ENCODE measurements around the gene C4orf46. TPM values are rescaled to one million over a fixed set of nuclear protein-coding genes. Genes with fewer than 3 reads are reported as not detected.

Gene C4orf46
- total and polyA plus RNA-seq, 10 of the 15 experiments (the other 5 are each of a cell fraction or from before 2014, with no cell fraction given), result 9.3 to 40.2 (median 20.5) TPM

DNA sequence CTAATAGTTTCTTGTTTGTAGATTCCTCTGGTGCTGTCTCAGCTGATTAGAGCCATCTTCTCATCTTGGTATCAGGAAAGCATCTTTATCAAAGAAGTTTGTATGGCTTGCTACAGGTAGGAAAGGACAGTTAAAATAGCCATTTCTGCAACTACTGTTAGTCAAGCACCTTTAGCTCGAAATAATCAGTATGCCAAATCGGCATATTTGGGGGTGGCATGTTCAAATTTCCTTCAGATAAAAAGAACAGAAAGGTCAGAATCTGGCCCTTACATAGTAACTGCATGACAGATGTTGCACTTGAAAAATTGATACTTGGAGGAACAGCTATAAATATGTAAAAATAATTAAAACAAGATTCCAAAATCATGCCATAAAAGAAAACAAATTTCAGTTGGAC lies 4.8 kb downstream of the C4orf46 start (continued):
- no peak for TF ChIP-seq PRDM15 (CRISPR knock-in tag; IDR thresholded peaks at IDR 0.05)

GRCh38 chr4:158664806-158665205 lies 6.9 kb downstream of the C4orf46 start:
- no peak overlapping the region for H3K4me2 ChIP-seq (ENCODE audit: control insufficient read depth, insufficient read depth)
- H3K36me3 ChIP-seq (ENCODE audit: control insufficient read depth in 2 of 2, insufficient read depth in 2 of 2, low read length in 1 of 2), result peaks cover 0 to 6% of the 10 kb centered on the region in 2 experiments; a peak in 1 of 4 replicates
- DNase-seq (ENCODE audit: low read depth, low spot score) (no peak), FAIRE-seq (no peak), ATAC-seq (no peak)
- H3K9me3 ChIP-seq (replicated peaks; ENCODE audit: control insufficient read depth, insufficient read depth, low read length), result no peaks in the 10 kb centered on the region
- H3K27me3 ChIP-seq (replicated peaks in 1 of 2; ENCODE audit: control insufficient read depth in 2 of 2, insufficient read depth in 2 of 2, low read length in 1 of 2), result no peaks in the 10 kb centered on the region
- peaks cover 19% of the 10 kb centered on the region for H3K79me2 ChIP-seq (ENCODE audit: control insufficient read depth, insufficient read depth, low read length)
- SMC1A ChIA-PET (ENCODE audit: uncharacterized antibody, unreplicated experiment), result interaction anchor here (0.6 to 1.2 kb wide), 2 partner anchors 25 to 187 kb away, joined by 3 to 4 read pairs; no protein-coding TSS in a partner anchor
- H4K20me1 ChIP-seq (ENCODE audit: control insufficient read depth, insufficient read depth), result no peaks in the 10 kb centered on the region
- BruUV-seq (replicated peaks), result no TSS peak
- POLR2A ChIA-PET, result no interaction called here
- no peak overlapping the region for H3K4me3 ChIP-seq
- TF ChIP-seq ZNF384 (IDR thresholded peaks at IDR 0.05; ENCODE audit: borderline replicate concordance, low read depth, low read length) (no peak), WRNIP1 (IDR thresholded peaks at IDR 0.05; ENCODE audit: borderline replicate concordance, low read depth, low read length) (no peak), KLF5 (IDR thresholded peaks at IDR 0.05; ENCODE audit: partially characterized antibody) (no peak), PAX5 (IDR thresholded peaks at IDR 0.05; ENCODE audit: borderline replicate concordance, low read depth, low read length) (no peak), GATAD2B (conservative IDR thresholded peaks at IDR 0.05; ENCODE audit: low read depth) (no peak), ELK1 (IDR thresholded peaks at IDR 0.05; ENCODE audit: low read depth, low read length) (no peak), HDGF (IDR thresholded peaks at IDR 0.05) (no peak)
- TF ChIP-seq, protein P1, sequence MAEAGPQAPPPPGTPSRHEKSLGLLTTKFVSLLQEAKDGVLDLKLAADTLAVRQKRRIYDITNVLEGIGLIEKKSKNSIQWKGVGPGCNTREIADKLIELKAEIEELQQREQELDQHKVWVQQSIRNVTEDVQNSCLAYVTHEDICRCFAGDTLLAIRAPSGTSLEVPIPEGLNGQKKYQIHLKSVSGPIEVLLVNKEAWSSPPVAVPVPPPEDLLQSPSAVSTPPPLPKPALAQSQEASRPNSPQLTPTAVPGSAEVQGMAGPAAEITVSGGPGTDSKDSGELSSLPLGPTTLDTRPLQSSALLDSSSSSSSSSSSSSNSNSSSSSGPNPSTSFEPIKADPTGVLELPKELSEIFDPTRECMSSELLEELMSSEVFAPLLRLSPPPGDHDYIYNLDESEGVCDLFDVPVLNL (IDR thresholded peaks at IDR 0.05; ENCODE audit: low read depth, low read length), result no peak
- TF ChIP-seq, protein P2, sequence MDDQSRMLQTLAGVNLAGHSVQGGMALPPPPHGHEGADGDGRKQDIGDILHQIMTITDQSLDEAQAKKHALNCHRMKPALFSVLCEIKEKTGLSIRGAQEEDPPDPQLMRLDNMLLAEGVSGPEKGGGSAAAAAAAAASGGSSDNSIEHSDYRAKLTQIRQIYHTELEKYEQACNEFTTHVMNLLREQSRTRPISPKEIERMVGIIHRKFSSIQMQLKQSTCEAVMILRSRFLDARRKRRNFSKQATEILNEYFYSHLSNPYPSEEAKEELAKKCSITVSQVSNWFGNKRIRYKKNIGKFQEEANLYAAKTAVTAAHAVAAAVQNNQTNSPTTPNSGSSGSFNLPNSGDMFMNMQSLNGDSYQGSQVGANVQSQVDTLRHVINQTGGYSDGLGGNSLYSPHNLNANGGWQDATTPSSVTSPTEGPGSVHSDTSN (IDR thresholded peaks at IDR 0.05; ENCODE audit: insufficient replicate concordance, low read depth, low read length), result no peak
- intact Hi-C loops (cut with micrococcal nuclease; ENCODE audit: unreplicated experiment) (no loop called here), in situ Hi-C loops (cut with MboI) (no loop called here)
- H3K27ac ChIP-seq (ENCODE audit: control insufficient read depth, insufficient read depth), result no peak overlapping the region
- WGBS (ENCODE audit: insufficient coverage, insufficient replicate concordance, low lambda C conversion rate, missing lambda C conversion rate), result 97% methylated on average over 18 of the region's 18 CpGs
- RAD21 ChIA-PET (ENCODE audit: unreplicated experiment), result no interaction called here
- H3K4me1 ChIP-seq (ENCODE audit: control insufficient read depth, insufficient read depth, low read length), result no peaks in the 10 kb centered on the region
- H3K9ac ChIP-seq (ENCODE audit: control insufficient read depth, insufficient read depth, low read length), result no peak overlapping the region
- CTCF ChIA-PET, result interaction anchor here (1.1 kb wide), 1 partner anchor 9 kb away, joined by 4 read pairs; no protein-coding TSS in a partner anchor
- no peak overlapping the region for H2AFZ ChIP-seq (ENCODE audit: control insufficient read depth, low read depth, low read length)

All from GM12878 (cell line).